GM12878 (cell line): Measurements from ENCODE around the gene DLX6. TPM values are rescaled to one million over a fixed set of nuclear protein-coding genes. Genes with fewer than 3 reads are reported as not detected.

Experiments
- ATAC-seq: fragments of 200-7000 bp; cut with Tn5 transposase; 3 replicates; pipeline ENCODE4 v1.9.1; 2020; ENCODE audit warnings: mild to moderate bottlenecking, moderate library complexity
- BruUV-seq: library from RNA; stranded (reverse); fragments of 400-500 nt; replicated peaks from 2 replicates; lab custom pipeline; 2021; lab: Mats Ljungman, UMichigan
- CTCF ChIA-PET: fragments of 300-600 bp; sonication (Branson Sonifier 250); formaldehyde crosslinking; extraction: SDS; loops from one replicate; lab custom pipeline; 2021; ENCODE audit warnings: inconsistent platforms; lab: Yijun Ruan, JAX
- POLR2A ChIA-PET: fragments of 350-600 bp; formaldehyde crosslinking; extraction: SDS; loops from one replicate; lab custom pipeline; 2021; ENCODE audit warnings: inconsistent platforms; lab: Charles Lee
- RAD21 ChIA-PET: fragments of 300-600 bp; sonication (Branson Sonifier 250); formaldehyde crosslinking; loops from one replicate; lab custom pipeline; 2023; ENCODE audit warnings: antibody characterized with exemption; ENCODE audit not compliant: unreplicated experiment; lab: Charles Lee
- SMC1A ChIA-PET: fragments of 300-600 bp; sonication (Branson Sonifier 250); formaldehyde crosslinking; loops from one replicate; lab custom pipeline; 2023; ENCODE audit not compliant: unreplicated experiment, uncharacterized antibody; lab: Charles Lee
- DNase-seq: peaks from one replicate; pipeline ENCODE4 v3.0.0-alpha.2; 2011; ENCODE audit warnings: low read depth, low spot score
- FAIRE-seq: peaks from 3 replicates; lab custom pipeline; 2011; peaks lifted over from hg19 to GRCh38; lab: Jason Lieb, UNC
- H2AFZ ChIP-seq: 2 replicates; pipeline ENCODE4 v1.6.0; 2011; ENCODE audit warnings: low read depth, low read length, control low read depth; ENCODE audit not compliant: control insufficient read depth
- H3K27ac ChIP-seq: 2 replicates; pipeline ENCODE4 v1.5.1; 2011; ENCODE audit warnings: control low read depth; ENCODE audit not compliant: control insufficient read depth, insufficient read depth
- H3K27me3 ChIP-seq, 2 experiments: replicated peaks in 1 of 2; 2 replicates each; pipeline versions ENCODE4 v1.6.0 to v1.6.1; 2011; ENCODE audit warnings: low read length in 1 of 2; ENCODE audit not compliant: control insufficient read depth in 2 of 2, insufficient read depth in 2 of 2
- H3K36me3 ChIP-seq, 2 experiments: 2 replicates each; pipeline ENCODE4 v1.5.1; 2011; ENCODE audit warnings: low read length in 1 of 2; ENCODE audit not compliant: control insufficient read depth in 2 of 2, insufficient read depth in 2 of 2
- H3K4me1 ChIP-seq: 2 replicates; pipeline ENCODE4 v1.6.1; 2011; ENCODE audit warnings: mild to moderate bottlenecking, low read length, moderate library complexity, mixed read lengths; ENCODE audit not compliant: control insufficient read depth, insufficient read depth
- H3K4me2 ChIP-seq: 2 replicates; pipeline ENCODE4 v1.6.0; 2011; ENCODE audit warnings: control low read depth; ENCODE audit not compliant: control insufficient read depth, insufficient read depth
- H3K4me3 ChIP-seq: fragments of 200-600 bp; sonication (generic); 2 replicates; pipeline ENCODE4 v1.5.1; 2016
- H3K79me2 ChIP-seq: 2 replicates; pipeline ENCODE4 v1.6.0; 2011; ENCODE audit warnings: low read length; ENCODE audit not compliant: control insufficient read depth, insufficient read depth
- H3K9ac ChIP-seq: 2 replicates; pipeline ENCODE4 v1.8.0; 2011; ENCODE audit warnings: low read length, control low read depth, mixed read lengths; ENCODE audit not compliant: control insufficient read depth, insufficient read depth
- H3K9me3 ChIP-seq: replicated peaks from 3 replicates; pipeline ENCODE4 v1.5.1; 2011; ENCODE audit warnings: mild to moderate bottlenecking, low read length; ENCODE audit not compliant: control insufficient read depth, insufficient read depth
- H4K20me1 ChIP-seq: 2 replicates; pipeline ENCODE4 v1.6.0; 2011; ENCODE audit not compliant: control insufficient read depth, insufficient read depth
- FOXK2 ChIP-seq: fragments of 450-650 bp; IDR thresholded peaks from 2 replicates; pipeline ENCODE4 v1.6.1; 2017; ENCODE audit warnings: mild to moderate bottlenecking, moderate library complexity
- NR2C1 ChIP-seq: fragments of 450-650 bp; IDR thresholded peaks from 2 replicates; pipeline ENCODE4 v1.6.1; 2017; ENCODE audit warnings: antibody characterized with exemption, mild to moderate bottlenecking, moderate library complexity
- POLR2AphosphoS2 ChIP-seq: IDR thresholded peaks from 2 replicates; pipeline ENCODE4 v1.6.1; 2011; ENCODE audit warnings: low read depth, mild to moderate bottlenecking, low read length, improper control_type of control experiment, moderate library complexity
- POU2F2 ChIP-seq: IDR thresholded peaks from 3 replicates; pipeline ENCODE4 v1.6.1; 2011; ENCODE audit warnings: low read depth, mild to moderate bottlenecking, low read length, borderline replicate concordance
- RUNX3 ChIP-seq: IDR thresholded peaks from 2 replicates; pipeline ENCODE4 v1.6.1; 2012; ENCODE audit warnings: low read length, inconsistent platforms
- ZNF217 ChIP-seq: fragments of 450-650 bp; IDR thresholded peaks from 2 replicates; pipeline ENCODE4 v1.6.1; 2017; ENCODE audit warnings: antibody characterized with exemption, mild to moderate bottlenecking
- WGBS: methylation state at CpG from one replicate; pipeline ENCODE4 v1.1.6; 2016; ENCODE audit warnings: low lambda C conversion rate; ENCODE audit not compliant: insufficient replicate concordance, insufficient coverage; ENCODE audit errors: missing lambda C conversion rate; 5-methylcytosine and 5-hydroxymethylcytosine counted together
- in situ Hi-C: fragments of 300-500 bp; cut with MboI; formaldehyde crosslinking; loops from 9 replicates; pipeline ENCODE4 v1.14.3; 2018; ENCODE audit warnings: mixed read lengths
- intact Hi-C: fragments of 100-400 bp; cut with micrococcal nuclease; formaldehyde crosslinking; loops from one replicate; pipeline ENCODE4 v1.14.2; 2022; ENCODE audit not compliant: unreplicated experiment
- polyA plus RNA-seq, 11 experiments: library from polyadenylated mRNA; depleted of rRNA in 4 of 11; unstranded in 6 of 11; stranded (reverse) in 5 of 11; fragments of >200 nt; fragmentation: Nextera tagmentation in 4 of 11; fragmentation: Illumina TruSeq in 1 of 11; extraction: Ambion mirVana in 4 of 11; extraction: Trizol in 1 of 11; gene quantifications; 1 replicate in 1 of 11; 2 replicates in 10 of 11; pipeline versions ENCODE4 v1.2.1 to v1.2.3, GENCODE V29; 2011 to 2016; ENCODE audit warnings: inconsistent platforms in 2 of 11, missing spikeins in 2 of 11, low read depth in 1 of 11
- total RNA-seq, 4 experiments: library from RNA; depleted of rRNA in 3 of 4; stranded (reverse); fragments of >200 nt in 3 of 4; fragmentation: Illumina TruSeq in 1 of 4; extraction: Trizol in 1 of 4; gene quantifications; 2 replicates each; pipeline versions ENCODE4 v1.2.1 to v1.2.3, GENCODE V29; 2013 to 2021
- TF ChIP-seq, protein P1 (sequence below): IDR thresholded peaks from 2 replicates; pipeline ENCODE4 v1.6.1; 2012; ENCODE audit warnings: improper control_type of control experiment, low read depth, low read length; ENCODE audit not compliant: insufficient replicate concordance
- TF ChIP-seq, protein P2 (sequence below): IDR thresholded peaks from 2 replicates; pipeline ENCODE4 v1.6.1; 2011; ENCODE audit warnings: low read depth, low read length, improper control_type of control experiment, borderline replicate concordance

Gene DLX6
- total and polyA plus RNA-seq, 10 of the 15 experiments (the other 5 are each of a cell fraction or from before 2014, with no cell fraction given): not detected

DNA sequence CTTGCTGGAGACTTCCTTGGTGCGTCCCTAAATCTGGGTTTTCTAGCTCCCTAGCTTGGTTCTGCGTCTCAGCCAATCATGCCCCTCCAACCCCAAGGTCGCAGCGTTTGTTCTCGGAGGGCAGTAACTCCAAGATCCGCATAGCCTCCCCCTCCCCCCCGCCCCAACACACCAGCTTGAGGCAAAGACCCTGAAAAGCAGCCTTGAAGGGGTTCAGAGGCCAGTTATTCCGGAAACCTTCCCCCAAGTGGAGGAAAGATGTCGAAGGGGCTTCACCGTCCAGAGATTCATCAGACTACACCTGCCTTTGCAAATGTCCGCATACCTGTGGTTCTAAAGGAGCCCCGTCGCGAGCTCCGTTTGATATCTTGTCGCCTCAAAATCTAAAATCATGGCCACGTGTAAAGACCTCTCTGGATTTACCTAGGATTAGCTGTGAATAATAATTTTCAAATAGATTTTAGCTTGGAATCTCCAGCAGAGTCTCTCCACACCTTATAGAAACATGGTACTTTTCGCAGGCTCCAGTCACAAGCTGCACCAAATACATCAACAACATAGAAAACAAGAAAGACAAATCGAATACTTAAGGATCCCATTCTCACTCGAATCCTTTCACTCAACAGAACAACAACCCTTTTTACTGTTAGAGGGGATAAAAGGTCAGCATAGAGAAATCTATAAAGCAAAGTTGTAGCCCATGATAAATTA, 7.9 kb downstream of the DLX6 start (continued):
- TF ChIP-seq, protein P1, sequence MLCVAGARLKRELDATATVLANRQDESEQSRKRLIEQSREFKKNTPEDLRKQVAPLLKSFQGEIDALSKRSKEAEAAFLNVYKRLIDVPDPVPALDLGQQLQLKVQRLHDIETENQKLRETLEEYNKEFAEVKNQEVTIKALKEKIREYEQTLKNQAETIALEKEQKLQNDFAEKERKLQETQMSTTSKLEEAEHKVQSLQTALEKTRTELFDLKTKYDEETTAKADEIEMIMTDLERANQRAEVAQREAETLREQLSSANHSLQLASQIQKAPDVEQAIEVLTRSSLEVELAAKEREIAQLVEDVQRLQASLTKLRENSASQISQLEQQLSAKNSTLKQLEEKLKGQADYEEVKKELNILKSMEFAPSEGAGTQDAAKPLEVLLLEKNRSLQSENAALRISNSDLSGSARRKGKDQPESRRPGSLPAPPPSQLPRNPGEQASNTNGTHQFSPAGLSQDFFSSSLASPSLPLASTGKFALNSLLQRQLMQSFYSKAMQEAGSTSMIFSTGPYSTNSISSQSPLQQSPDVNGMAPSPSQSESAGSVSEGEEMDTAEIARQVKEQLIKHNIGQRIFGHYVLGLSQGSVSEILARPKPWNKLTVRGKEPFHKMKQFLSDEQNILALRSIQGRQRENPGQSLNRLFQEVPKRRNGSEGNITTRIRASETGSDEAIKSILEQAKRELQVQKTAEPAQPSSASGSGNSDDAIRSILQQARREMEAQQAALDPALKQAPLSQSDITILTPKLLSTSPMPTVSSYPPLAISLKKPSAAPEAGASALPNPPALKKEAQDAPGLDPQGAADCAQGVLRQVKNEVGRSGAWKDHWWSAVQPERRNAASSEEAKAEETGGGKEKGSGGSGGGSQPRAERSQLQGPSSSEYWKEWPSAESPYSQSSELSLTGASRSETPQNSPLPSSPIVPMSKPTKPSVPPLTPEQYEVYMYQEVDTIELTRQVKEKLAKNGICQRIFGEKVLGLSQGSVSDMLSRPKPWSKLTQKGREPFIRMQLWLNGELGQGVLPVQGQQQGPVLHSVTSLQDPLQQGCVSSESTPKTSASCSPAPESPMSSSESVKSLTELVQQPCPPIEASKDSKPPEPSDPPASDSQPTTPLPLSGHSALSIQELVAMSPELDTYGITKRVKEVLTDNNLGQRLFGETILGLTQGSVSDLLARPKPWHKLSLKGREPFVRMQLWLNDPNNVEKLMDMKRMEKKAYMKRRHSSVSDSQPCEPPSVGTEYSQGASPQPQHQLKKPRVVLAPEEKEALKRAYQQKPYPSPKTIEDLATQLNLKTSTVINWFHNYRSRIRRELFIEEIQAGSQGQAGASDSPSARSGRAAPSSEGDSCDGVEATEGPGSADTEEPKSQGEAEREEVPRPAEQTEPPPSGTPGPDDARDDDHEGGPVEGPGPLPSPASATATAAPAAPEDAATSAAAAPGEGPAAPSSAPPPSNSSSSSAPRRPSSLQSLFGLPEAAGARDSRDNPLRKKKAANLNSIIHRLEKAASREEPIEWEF: no peak
- TF ChIP-seq FOXK2 (no peak), RUNX3 (no peak), ZNF217 (no peak)
- TF ChIP-seq, all 136 proteins: peak for 0

DNA sequence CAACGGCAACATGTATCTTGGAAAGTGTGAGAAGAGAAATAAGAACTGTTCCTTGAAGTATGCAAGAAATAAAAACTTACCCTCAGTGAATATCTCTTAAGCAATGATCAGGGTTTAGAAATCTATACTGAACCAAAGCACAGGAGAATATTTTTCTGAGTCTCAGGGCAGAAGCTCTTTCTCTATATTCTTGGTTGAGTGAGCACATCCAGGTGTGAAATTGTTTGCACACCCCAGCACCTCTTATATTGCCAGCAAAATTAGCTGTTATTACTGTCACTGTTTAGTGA, 8.4 kb downstream of the DLX6 start:
- WGBS: 0% methylated on average over 1 of the region's 1 CpG
- Histone ChIP-seq H3K9me3 (no peaks in the 10 kb centered on the region), H3K4me2 (no peak overlapping the region), H2AFZ (no peak overlapping the region), H3K27me3 (peaks cover 16 to 20% of the 10 kb centered on the region in 2 experiments; a peak in 3 of 4 replicates), H3K79me2 (no peaks in the 10 kb centered on the region), H4K20me1 (no peaks in the 10 kb centered on the region), H3K4me1 (no peaks in the 10 kb centered on the region), H3K4me3 (no peak overlapping the region), H3K9ac (no peak overlapping the region), H3K27ac (no peak overlapping the region), H3K36me3 (no peaks in the 10 kb centered on the region)
- ATAC-seq (no peak), DNase-seq (no peak), FAIRE-seq (no peak)
- RAD21 ChIA-PET: no interaction called here
- CTCF ChIA-PET: no interaction called here
- SMC1A ChIA-PET: no interaction called here
- in situ Hi-C loops: no loop called here
- BruUV-seq: no TSS peak
- POLR2A ChIA-PET: no interaction called here
- intact Hi-C loops: no loop called here
- TF ChIP-seq POU2F2: no peak
- TF ChIP-seq, protein P1: no peak
- TF ChIP-seq, protein P2, sequence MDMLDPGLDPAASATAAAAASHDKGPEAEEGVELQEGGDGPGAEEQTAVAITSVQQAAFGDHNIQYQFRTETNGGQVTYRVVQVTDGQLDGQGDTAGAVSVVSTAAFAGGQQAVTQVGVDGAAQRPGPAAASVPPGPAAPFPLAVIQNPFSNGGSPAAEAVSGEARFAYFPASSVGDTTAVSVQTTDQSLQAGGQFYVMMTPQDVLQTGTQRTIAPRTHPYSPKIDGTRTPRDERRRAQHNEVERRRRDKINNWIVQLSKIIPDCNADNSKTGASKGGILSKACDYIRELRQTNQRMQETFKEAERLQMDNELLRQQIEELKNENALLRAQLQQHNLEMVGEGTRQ: no peak
- TF ChIP-seq POLR2AphosphoS2: no peak
- no peak for TF ChIP-seq NR2C1
